DOHH2 (cell line): ENCODE measurements around the gene CLSTN1.
"Not testable (repeated sequence)": the region's sequence is repeated elsewhere in the genome, so short reads cannot be mapped to it uniquely, and the experiment has no call there.

Experiments used
- H3F3A ChIP-seq: fragments of 200-600 bp; sonication (generic), shearing (Covaris generic); 2 replicates; pipeline ENCODE4 v1.6.0; 2016; ENCODE audit warnings: antibody characterized with exemption, mild to moderate bottlenecking; ENCODE audit not compliant: control insufficient read depth, insufficient read depth
- H3K27ac ChIP-seq: fragments of 200-600 bp; sonication (generic); 2 replicates; pipeline ENCODE4 v1.5.1; 2014; ENCODE audit warnings: low read depth, mild to moderate bottlenecking, low read length, moderate library complexity
- H3K27me3 ChIP-seq: fragments of 200-600 bp; sonication (generic); 2 replicates; pipeline ENCODE4 v1.6.1; 2014; ENCODE audit warnings: mild to moderate bottlenecking, low read length, mixed read lengths; ENCODE audit not compliant: control insufficient read depth
- H3K36me3 ChIP-seq: fragments of 200-600 bp; sonication (generic); 2 replicates; pipeline ENCODE4 v1.6.1; 2014; ENCODE audit warnings: mild to moderate bottlenecking, low read length, moderate library complexity, mixed read lengths; ENCODE audit not compliant: control insufficient read depth
- H3K4me1 ChIP-seq: fragments of 200-600 bp; sonication (generic); 2 replicates; pipeline ENCODE4 v1.6.1; 2014; ENCODE audit warnings: mild to moderate bottlenecking, low read length, mixed read lengths; ENCODE audit not compliant: control insufficient read depth
- H3K4me2 ChIP-seq: fragments of 200-600 bp; sonication (generic); 2 replicates; pipeline ENCODE4 v1.6.0; 2014; ENCODE audit warnings: mild to moderate bottlenecking, low read length, moderate library complexity
- H3K4me3 ChIP-seq: fragments of 200-600 bp; sonication (generic); 2 replicates; pipeline ENCODE4 v1.5.1; 2014; ENCODE audit warnings: mild to moderate bottlenecking, low read length, mixed read lengths
- H3K79me2 ChIP-seq: fragments of 200-600 bp; sonication (generic); 2 replicates; pipeline ENCODE4 v1.6.1; 2014; ENCODE audit warnings: mild to moderate bottlenecking, low read length, mixed read lengths; ENCODE audit not compliant: control insufficient read depth
- H3K9me2 ChIP-seq: fragments of 200-600 bp; sonication (generic); replicated peaks from 2 replicates; pipeline ENCODE4 v1.6.1; 2014; ENCODE audit warnings: mild to moderate bottlenecking, low read length, mixed read lengths; ENCODE audit not compliant: control insufficient read depth
- H3K9me3 ChIP-seq: fragments of 200-600 bp; sonication (generic); 2 replicates; pipeline ENCODE4 v1.6.1; 2014; ENCODE audit warnings: antibody characterized with exemption, low read length, mixed read lengths; ENCODE audit not compliant: control insufficient read depth, insufficient read depth
- H4K20me1 ChIP-seq: fragments of 200-600 bp; sonication (generic); 2 replicates; pipeline ENCODE4 v1.6.0; 2014; ENCODE audit warnings: low read depth, mild to moderate bottlenecking, antibody characterized with exemption, low read length, moderate library complexity; ENCODE audit not compliant: control insufficient read depth, insufficient read depth
- CTCF ChIP-seq: fragments of 200-600 bp; sonication (generic); IDR thresholded peaks from one replicate; pipeline ENCODE4 v1.5.1; 2014; ENCODE audit warnings: antibody characterized with exemption, mild to moderate bottlenecking, low read depth, low read length; ENCODE audit not compliant: poor library complexity, severe bottlenecking
- EZH2phosphoT487 ChIP-seq: fragments of 200-600 bp; sonication (generic); IDR thresholded peaks from 2 replicates; pipeline ENCODE4 v1.6.1; 2017; ENCODE audit warnings: borderline replicate concordance, mild to moderate bottlenecking, antibody characterized with exemption, low read length, moderate library complexity, mixed read lengths

The CLSTN1 gene

GRCh38 chr1:9751971-9752370 lies 71.8 kb downstream of the CLSTN1 start:
- TF ChIP-seq CTCF (no peak), EZH2phosphoT487 (no peak)

GRCh38 chr1:9749361-9749760 lies 74.4 kb downstream of the CLSTN1 start:
- Histone ChIP-seq H3K4me2 (no peak overlapping the region), H3F3A (peaks cover 4% of the 10 kb centered on the region; the same call in 1 of the 2 replicates), H3K79me2 (peaks cover 17% of the 10 kb centered on the region), H3K4me1 (no peaks in the 10 kb centered on the region), H4K20me1 (no peaks in the 10 kb centered on the region), H3K36me3 (peaks cover 84% of the 10 kb centered on the region), H3K4me3 (no peak overlapping the region), H3K27ac (no peak overlapping the region), H3K9me3 (no peaks in the 10 kb centered on the region), H3K27me3 (no peaks in the 10 kb centered on the region), H3K9me2 (no peaks in the 10 kb centered on the region)
- TF ChIP-seq EZH2phosphoT487 = no peak
- TF ChIP-seq CTCF = no peak

More at GRCh38 chr1:9751971-9752370, 71.8 kb downstream of the CLSTN1 start:
- no peaks in the 10 kb centered on the region for H4K20me1 ChIP-seq
- H3K9me3 ChIP-seq = no peaks in the 10 kb centered on the region
- H3K4me3 ChIP-seq = no peak overlapping the region
- H3K79me2 ChIP-seq = peaks cover 43% of the 10 kb centered on the region
- no peaks in the 10 kb centered on the region for H3K4me1 ChIP-seq
- no peak overlapping the region for H3K27ac ChIP-seq
- no peak overlapping the region for H3K4me2 ChIP-seq
- no peaks in the 10 kb centered on the region for H3K9me2 ChIP-seq
- H3K27me3 ChIP-seq = no peaks in the 10 kb centered on the region
- H3K36me3 ChIP-seq = peaks cover 84% of the 10 kb centered on the region
- H3F3A ChIP-seq = peaks cover 4% of the 10 kb centered on the region

GRCh38 chr1:9748391-9748790 lies 75.4 kb downstream of the CLSTN1 start:
- H3K27me3 ChIP-seq, H3K9me3 ChIP-seq, H3K4me3 ChIP-seq, H3K4me2 ChIP-seq, H4K20me1 ChIP-seq, H3K4me1 ChIP-seq, H3K79me2 ChIP-seq, H3K9me2 ChIP-seq, H3K27ac ChIP-seq, H3F3A ChIP-seq: not testable (repeated sequence)
- peaks cover 84% of the 10 kb centered on the region for H3K36me3 ChIP-seq

- TF ChIP-seq EZH2phosphoT487 = no peak
- TF ChIP-seq CTCF = no peak
- H3K4me1 ChIP-seq = no peaks in the 10 kb centered on the region
- H3K79me2 ChIP-seq = peaks cover 6% of the 10 kb centered on the region
- H3K36me3 ChIP-seq = peaks cover 86% of the 10 kb centered on the region
- H3K27me3 ChIP-seq = no peaks in the 10 kb centered on the region
- no peak overlapping the region for H3K4me3 ChIP-seq
- H3K27ac ChIP-seq = no peak overlapping the region
- H3K9me2 ChIP-seq = no peaks in the 10 kb centered on the region
- no peaks in the 10 kb centered on the region for H3F3A ChIP-seq
- H3K4me2 ChIP-seq = no peak overlapping the region
- H4K20me1 ChIP-seq = no peaks in the 10 kb centered on the region
- H3K9me3 ChIP-seq = no peaks in the 10 kb centered on the region
Observed at GRCh38 chr1:9746651-9747050, 77.1 kb downstream of the CLSTN1 start.
